Cardiac muscle cell (in vitro differentiated cells and primary cell): Measurements from ENCODE around the gene ROR2. TPM values are rescaled to one million over a fixed set of nuclear protein-coding genes. Genes with fewer than 3 reads are reported as not detected.
A peak's percentile ranks its signal among the peaks of the same experiment; 100 is the strongest.

Experiments
- DNase-seq, 2 donors: peaks; one replicate each; pipeline versions ENCODE4 v3.0.0 to v3.0.0-alpha.2; 2010 to 2017; ENCODE audit warnings: low read depth in 1 of 2, low spot score in 1 of 2
- H3K27ac ChIP-seq: fragments of 200-600 bp; sonication (generic); 2 replicates; pipeline ENCODE4 v1.5.1; 2016
- H3K27me3 ChIP-seq: fragments of 200-600 bp; sonication (generic); 2 replicates; pipeline ENCODE4 v1.6.0; 2016; ENCODE audit warnings: control low read depth
- H3K36me3 ChIP-seq: fragments of 200-600 bp; sonication (generic); 2 replicates; pipeline ENCODE4 v1.5.1; 2016; ENCODE audit warnings: control low read depth
- H3K4me1 ChIP-seq: fragments of 200-600 bp; sonication (generic); 2 replicates; pipeline ENCODE4 v1.8.1; 2017; ENCODE audit warnings: low read depth, mild to moderate bottlenecking, mixed run types
- H3K4me3 ChIP-seq: fragments of 200-600 bp; sonication (generic); 2 replicates; pipeline ENCODE4 v1.5.1; 2016; ENCODE audit warnings: mild to moderate bottlenecking
- H3K9me3 ChIP-seq: fragments of 200-600 bp; sonication (generic); 2 replicates; pipeline ENCODE4 v1.5.1; 2017; ENCODE audit warnings: low read depth, mild to moderate bottlenecking, control low read depth
- CTCF ChIP-seq: IDR thresholded peaks from 2 replicates; pipeline ENCODE4 v1.5.1; 2012; ENCODE audit warnings: low read depth, mild to moderate bottlenecking, low read length
- polyA plus RNA-seq: library from polyadenylated mRNA; unstranded; fragments of >200 nt; fragmentation: Nextera tagmentation; extraction: Ambion mirVana; gene quantifications from 2 replicates; pipeline ENCODE4 v1.2.1, GENCODE V29; 2016
- total RNA-seq: library from RNA; depleted of rRNA; stranded (reverse); fragments of >200 nt; gene quantifications from 2 replicates; pipeline ENCODE4 v1.2.3, GENCODE V29; 2016

Gene ROR2
- total and polyA plus RNA-seq, 2 experiments from 2014 or later, result 21.5 to 38.6 TPM

GRCh38 chr9:91840469-91840868 is 109.6 kb downstream of the ROR2 start:
- H3K9me3 ChIP-seq, result no peaks in the 10 kb centered on the region
- H3K4me3 ChIP-seq, result no peak overlapping the region
- no peaks in the 10 kb centered on the region for H3K36me3 ChIP-seq
- DNase-seq, result no peak
- H3K4me1 ChIP-seq, result peaks cover 56% of the 10 kb centered on the region
- no peaks in the 10 kb centered on the region for H3K27me3 ChIP-seq
- TF ChIP-seq CTCF, result no peak
- H3K27ac ChIP-seq, result no peak overlapping the region

GRCh38 chr9:91839926-91840465 is 110.0 kb downstream of the ROR2 start:
- no peak overlapping the region for H3K27ac ChIP-seq
- no peaks in the 10 kb centered on the region for H3K27me3 ChIP-seq
- TF ChIP-seq CTCF, result no peak
- no peak for DNase-seq
- H3K4me1 ChIP-seq, result peaks cover 61% of the 10 kb centered on the region
- no peaks in the 10 kb centered on the region for H3K9me3 ChIP-seq
- no peaks in the 10 kb centered on the region for H3K36me3 ChIP-seq
- no peak overlapping the region for H3K4me3 ChIP-seq

- Histone ChIP-seq H3K4me3 (no peak overlapping the region), H3K4me1 (peaks cover 60% of the 10 kb centered on the region), H3K27ac (no peak overlapping the region), H3K36me3 (no peaks in the 10 kb centered on the region), H3K9me3 (no peaks in the 10 kb centered on the region), H3K27me3 (no peaks in the 10 kb centered on the region)
- no peak for TF ChIP-seq CTCF
- peak; percentile 65 to 75 for DNase-seq
Measured at GRCh38 chr9:91837981-91838731, 111.9 kb downstream of the ROR2 start.

GRCh38 chr9:91836515-91836914 is 113.5 kb downstream of the ROR2 start:
- Histone ChIP-seq H3K27ac (no peak overlapping the region), H3K36me3 (no peaks in the 10 kb centered on the region), H3K27me3 (no peaks in the 10 kb centered on the region), H3K4me3 (no peak overlapping the region), H3K9me3 (no peaks in the 10 kb centered on the region), H3K4me1 (peaks cover 50% of the 10 kb centered on the region)
- no peak for TF ChIP-seq CTCF
- no peak for DNase-seq

- Histone ChIP-seq H3K27ac (peak overlapping the region; percentile 77), H3K9me3 (no peaks in the 10 kb centered on the region), H3K36me3 (no peaks in the 10 kb centered on the region), H3K4me3 (no peak overlapping the region), H3K27me3 (no peaks in the 10 kb centered on the region), H3K4me1 (peaks cover 50% of the 10 kb centered on the region)
- no peak for TF ChIP-seq CTCF
- DNase-seq, result no peak
Measured at GRCh38 chr9:91835632-91836031, 114.4 kb downstream of the ROR2 start.
